HG03097 (cell line): ENCODE results near the gene HASPIN.
"Not testable (repeated sequence)": the region's sequence is repeated elsewhere in the genome, so short reads cannot be mapped to it uniquely, and the experiment has no call there.

ENCODE experiments used
- ATAC-seq: cut with Tn5 transposase; IDR thresholded peaks from one replicate; pipeline ENCODE4 v1.9.1; 2021; ENCODE audit not compliant: unreplicated experiment, low FRiP score

HASPIN gene

GRCh38 chr17:3695723-3696411 lies 27.8 kb upstream of the HASPIN start, which contains the start of gene P2RX5:
P2RX5 (minus strand) TSS chr17:3696155; CDS start chr17:3696005, 150 bp downstream.
- ATAC-seq, result no peak

- no peak for ATAC-seq
These were observed 26.6 kb upstream of the HASPIN start for GRCh38 chr17:3697103-3697476.

GRCh38 chr17:3698139-3698538 lies 25.6 kb upstream of the HASPIN start:
- no peak for ATAC-seq

- ATAC-seq, result no peak
These were observed 23.8 kb upstream of the HASPIN start for GRCh38 chr17:3699951-3700350.

GRCh38 chr17:3702041-3702539 lies 21.6 kb upstream of the HASPIN start:
- ATAC-seq, result not testable (repeated sequence)

GRCh38 chr17:3704931-3705717 lies 18.6 kb upstream of the HASPIN start:
- ATAC-seq, result no peak

- ATAC-seq, result not testable (repeated sequence)
These were observed 18.1 kb upstream of the HASPIN start for GRCh38 chr17:3705718-3705984.

GRCh38 chr17:3708366-3708765 lies 15.3 kb upstream of the HASPIN start:
- no peak for ATAC-seq

- peak; percentile 93 for ATAC-seq
These were observed 12.7 kb upstream of the HASPIN start for GRCh38 chr17:3710951-3711383.

GRCh38 chr17:3712811-3713463 lies 10.8 kb upstream of the HASPIN start:
- ATAC-seq, result no peak

- no peak for ATAC-seq
These were observed 8.4 kb upstream of the HASPIN start for GRCh38 chr17:3715296-3715695.

GRCh38 chr17:3718201-3718600 lies 5.5 kb upstream of the HASPIN start:
- no peak for ATAC-seq

GRCh38 chr17:3719265-3719664 lies 4.4 kb upstream of the HASPIN start:
- ATAC-seq, result no peak

GRCh38 chr17:3722716-3723115 lies 987 bp upstream of the HASPIN start:
- ATAC-seq, result no peak

GRCh38 chr17:3723188-3723555 lies 531 bp upstream of the HASPIN start:
- no peak for ATAC-seq

- no peak for ATAC-seq
These were observed 825 bp downstream of the HASPIN start for GRCh38 chr17:3724378-3725077.

GRCh38 chr17:3727041-3727440 lies 3.3 kb downstream of the HASPIN start:
- ATAC-seq, result no peak

GRCh38 chr17:3728099-3728498 lies 4.4 kb downstream of the HASPIN start:
- not testable (repeated sequence) for ATAC-seq

- ATAC-seq, result no peak
These were observed 6.2 kb downstream of the HASPIN start for GRCh38 chr17:3729881-3730280.

GRCh38 chr17:3730881-3731429 lies 7.3 kb downstream of the HASPIN start:
- ATAC-seq, result no peak

- no peak for ATAC-seq
These were observed 8.5 kb downstream of the HASPIN start for GRCh38 chr17:3732210-3732621.
